PC-3 (cell line): ENCODE data around the gene NAP1L4. TPM values are rescaled to one million over a fixed set of nuclear protein-coding genes. Genes with fewer than 3 reads are reported as not detected.

Experiments
- ATAC-seq: fragments of 200-7000 bp; cut with Tn5 transposase; 2 replicates; pipeline ENCODE4 v1.9.1; 2020; ENCODE audit warnings: mild to moderate bottlenecking, moderate library complexity
- BruUV-seq: library from RNA; stranded (reverse); fragments of 400-500 nt; replicated peaks from 2 replicates; lab custom pipeline; 2021; lab: Mats Ljungman, UMichigan
- CTCF ChIA-PET: fragments of 300-600 bp; sonication (Branson Sonifier 250); formaldehyde crosslinking; loops from one replicate; lab custom pipeline; 2022; ENCODE audit warnings: antibody characterized with exemption; lab: Charles Lee
- POLR2A ChIA-PET: fragments of 300-600 bp; sonication (Branson Sonifier 250); formaldehyde crosslinking; loops from one replicate; lab custom pipeline; 2022; ENCODE audit warnings: antibody characterized with exemption; ENCODE audit not compliant: unreplicated experiment; lab: Charles Lee
- DNase-seq: peaks from one replicate; pipeline ENCODE4 v3.0.0-alpha.2; 2015
- H2AFZ ChIP-seq: fragments of 300-600 bp; sonication (generic); 2 replicates; pipeline ENCODE4 v1.6.0; 2016; ENCODE audit warnings: antibody characterized with exemption, low read length
- H3F3A ChIP-seq: fragments of 300-600 bp; sonication (generic); one replicate; pipeline ENCODE4 v1.6.0; 2017; ENCODE audit warnings: antibody characterized with exemption, low read length, control low read depth, mild to moderate bottlenecking; ENCODE audit not compliant: unreplicated experiment
- H3K27ac ChIP-seq: fragments of 300-600 bp; sonication (generic); 2 replicates; pipeline ENCODE4 v1.5.1; 2016; ENCODE audit warnings: mild to moderate bottlenecking, low read length
- H3K27me3 ChIP-seq: fragments of 300-600 bp; sonication (generic); 2 replicates; pipeline ENCODE4 v1.6.1; 2016; ENCODE audit warnings: low read length, mixed read lengths
- H3K36me3 ChIP-seq: fragments of 300-600 bp; sonication (generic); 2 replicates; pipeline ENCODE4 v1.6.1; 2016; ENCODE audit warnings: low read depth, mixed run types, low read length, mixed read lengths
- H3K4me1 ChIP-seq: fragments of 300-600 bp; sonication (generic); 2 replicates; pipeline ENCODE4 v1.5.1; 2016; ENCODE audit warnings: low read length; ENCODE audit not compliant: insufficient read depth
- H3K4me2 ChIP-seq: fragments of 300-600 bp; sonication (generic); 2 replicates; pipeline ENCODE4 v1.6.0; 2016; ENCODE audit warnings: low read length
- H3K4me3 ChIP-seq: fragments of 300-600 bp; sonication (generic); 2 replicates; pipeline ENCODE4 v1.5.1; 2016; ENCODE audit warnings: mild to moderate bottlenecking, low read length, mixed read lengths
- H3K79me2 ChIP-seq: fragments of 300-600 bp; sonication (generic); 2 replicates; pipeline ENCODE4 v1.6.1; 2017; ENCODE audit warnings: low read length, mixed read lengths
- H3K9ac ChIP-seq: fragments of 300-600 bp; sonication (generic); 2 replicates; pipeline ENCODE4 v1.6.0; 2016; ENCODE audit warnings: mild to moderate bottlenecking, low read length
- H3K9me2 ChIP-seq: fragments of 300-600 bp; sonication (generic); replicated peaks from 2 replicates; pipeline ENCODE4 v1.6.1; 2016; ENCODE audit warnings: mixed run types, low read length, mixed read lengths
- H3K9me3 ChIP-seq: fragments of 300-600 bp; sonication (generic); 2 replicates; pipeline ENCODE4 v1.6.1; 2016; ENCODE audit warnings: low read length, mixed read lengths
- H4K20me1 ChIP-seq: fragments of 300-600 bp; sonication (generic); 2 replicates; pipeline ENCODE4 v1.6.1; 2016; ENCODE audit warnings: low read length, mixed read lengths
- EZH2 ChIP-seq: fragments of 300-600 bp; sonication (generic); IDR thresholded peaks from one replicate; pipeline ENCODE4 v1.6.1; 2017; ENCODE audit warnings: antibody characterized with exemption, mild to moderate bottlenecking, low read length; ENCODE audit not compliant: unreplicated experiment
- EZH2phosphoT487 ChIP-seq: fragments of 300-600 bp; sonication (generic); IDR thresholded peaks from 2 replicates; pipeline ENCODE4 v1.6.1; 2018; ENCODE audit warnings: mild to moderate bottlenecking, antibody characterized with exemption, low read length, borderline replicate concordance
- intact Hi-C: fragments of 100-400 bp; cut with micrococcal nuclease; formaldehyde crosslinking; loops from 2 replicates; pipeline ENCODE4 v1.9.0; 2023
- total RNA-seq: library from RNA; depleted of rRNA; stranded (reverse); fragments of >200 nt; gene quantifications from 2 replicates; pipeline ENCODE4 v1.2.3, GENCODE V29; 2014
- TF ChIP-seq, protein P1 (sequence below): fragments of 300-600 bp; sonication (generic); conservative IDR thresholded peaks from 2 replicates; pipeline ENCODE4 v1.5.1; 2017; ENCODE audit warnings: antibody characterized with exemption, low read depth, mild to moderate bottlenecking, low read length

The NAP1L4 gene
- total RNA-seq, 1 experiment from 2014 or later = 115 TPM

DNA sequence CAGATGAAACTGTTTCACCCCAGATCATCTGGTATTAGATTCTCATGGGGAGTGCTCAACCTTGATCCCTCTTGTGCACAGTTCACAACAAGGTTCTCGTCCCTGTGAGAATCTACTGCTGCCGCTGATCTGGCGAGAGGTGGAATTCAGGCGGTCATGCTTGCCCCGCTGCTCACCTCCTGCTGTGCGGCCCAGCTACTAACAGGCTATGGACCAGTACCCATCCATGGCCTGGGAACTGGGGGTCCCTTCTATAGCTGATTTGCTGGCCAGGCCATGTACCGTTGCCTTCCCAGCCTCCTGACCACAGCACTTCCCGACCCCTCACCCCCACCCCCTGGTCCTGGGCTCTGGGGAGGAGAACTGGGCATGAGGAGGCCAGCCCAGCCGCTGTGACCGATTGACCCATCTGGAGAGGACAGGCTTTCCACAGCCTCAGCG, 65.5 kb downstream of the NAP1L4 start:
- CTCF ChIA-PET = no interaction called here
- H3K9ac ChIP-seq = no peak overlapping the region
- ATAC-seq (no peak), DNase-seq (no peak)
- H3F3A ChIP-seq = no peaks in the 10 kb centered on the region
- intact Hi-C loops = no loop called here
- POLR2A ChIA-PET = interaction anchor here (0.6 kb wide), 1 partner anchor 198 kb away, joined by 3 read pairs; no protein-coding TSS in a partner anchor
- H3K4me1 ChIP-seq = peaks cover 38% of the 10 kb centered on the region
- peaks cover 42% of the 10 kb centered on the region for H3K79me2 ChIP-seq
- H2AFZ ChIP-seq = no peak overlapping the region
- TF ChIP-seq, protein P1, sequence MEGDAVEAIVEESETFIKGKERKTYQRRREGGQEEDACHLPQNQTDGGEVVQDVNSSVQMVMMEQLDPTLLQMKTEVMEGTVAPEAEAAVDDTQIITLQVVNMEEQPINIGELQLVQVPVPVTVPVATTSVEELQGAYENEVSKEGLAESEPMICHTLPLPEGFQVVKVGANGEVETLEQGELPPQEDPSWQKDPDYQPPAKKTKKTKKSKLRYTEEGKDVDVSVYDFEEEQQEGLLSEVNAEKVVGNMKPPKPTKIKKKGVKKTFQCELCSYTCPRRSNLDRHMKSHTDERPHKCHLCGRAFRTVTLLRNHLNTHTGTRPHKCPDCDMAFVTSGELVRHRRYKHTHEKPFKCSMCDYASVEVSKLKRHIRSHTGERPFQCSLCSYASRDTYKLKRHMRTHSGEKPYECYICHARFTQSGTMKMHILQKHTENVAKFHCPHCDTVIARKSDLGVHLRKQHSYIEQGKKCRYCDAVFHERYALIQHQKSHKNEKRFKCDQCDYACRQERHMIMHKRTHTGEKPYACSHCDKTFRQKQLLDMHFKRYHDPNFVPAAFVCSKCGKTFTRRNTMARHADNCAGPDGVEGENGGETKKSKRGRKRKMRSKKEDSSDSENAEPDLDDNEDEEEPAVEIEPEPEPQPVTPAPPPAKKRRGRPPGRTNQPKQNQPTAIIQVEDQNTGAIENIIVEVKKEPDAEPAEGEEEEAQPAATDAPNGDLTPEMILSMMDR = no peak
- TF ChIP-seq EZH2 (no peak), EZH2phosphoT487 (no peak)
- H3K36me3 ChIP-seq = peaks cover 12% of the 10 kb centered on the region; the same call in 1 of the 2 replicates
- H3K27me3 ChIP-seq = no peaks in the 10 kb centered on the region
- H3K4me2 ChIP-seq = peak overlapping the region; percentile 84
- no TSS peak for BruUV-seq
- H3K9me3 ChIP-seq = no peaks in the 10 kb centered on the region
- peak overlapping the region; percentile 74 for H3K4me3 ChIP-seq
- no peak overlapping the region for H3K27ac ChIP-seq
- peaks cover 25% of the 10 kb centered on the region for H4K20me1 ChIP-seq
- H3K9me2 ChIP-seq = no peaks in the 10 kb centered on the region

DNA sequence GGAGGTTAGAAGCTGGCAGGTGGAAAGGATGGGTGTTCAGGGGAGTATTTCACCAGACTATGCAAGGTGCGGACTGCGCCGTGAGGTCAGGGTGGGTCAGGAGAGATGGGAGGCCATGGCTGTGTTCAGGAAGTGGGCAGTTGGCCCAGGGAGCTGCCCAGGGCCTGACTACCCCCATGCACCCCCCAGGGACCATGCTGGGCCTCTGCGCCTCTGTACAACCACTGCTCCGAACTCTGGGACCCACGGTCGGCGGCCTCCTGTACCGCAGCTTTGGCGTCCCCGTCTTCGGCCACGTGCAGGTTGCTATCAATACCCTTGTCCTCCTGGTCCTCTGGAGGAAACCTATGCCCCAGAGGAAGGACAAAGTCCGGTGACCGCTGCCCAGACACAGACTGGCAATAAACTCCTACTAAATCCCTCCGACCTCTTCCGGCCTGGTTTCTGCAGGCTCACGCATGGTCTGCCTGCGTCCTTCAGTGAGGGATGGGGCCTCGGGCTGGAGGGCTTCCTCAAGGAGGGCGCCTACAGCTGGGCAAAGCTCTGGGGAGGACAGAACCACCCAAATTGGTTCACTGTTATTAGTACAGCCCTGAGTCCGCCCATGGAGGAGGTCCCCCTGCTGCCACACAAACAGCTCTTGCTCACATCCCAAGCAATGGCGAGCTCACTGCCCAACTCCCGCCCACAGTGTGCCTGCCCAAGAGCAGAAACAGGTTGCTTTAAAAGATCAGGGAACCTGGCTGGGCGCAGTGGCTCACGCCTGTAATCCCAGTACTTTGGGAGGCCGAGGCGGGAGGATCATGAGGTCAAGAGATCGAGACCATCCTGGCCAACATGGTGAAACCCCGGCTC, 67.1 kb downstream of the NAP1L4 start:
- Histone ChIP-seq H3K36me3 (peaks cover 12% of the 10 kb centered on the region; the same call in 1 of the 2 replicates), H4K20me1 (peaks cover 25% of the 10 kb centered on the region), H3K9ac (peak overlapping the region; percentile 45; the same call in 1 of the 2 replicates), H2AFZ (no peak overlapping the region), H3K9me2 (no peaks in the 10 kb centered on the region), H3K4me1 (peaks cover 33% of the 10 kb centered on the region), H3K9me3 (no peaks in the 10 kb centered on the region), H3K4me3 (no peak overlapping the region), H3K4me2 (peak overlapping the region; percentile 75), H3F3A (no peaks in the 10 kb centered on the region), H3K27ac (peak overlapping the region; percentile 70), H3K79me2 (peaks cover 42% of the 10 kb centered on the region), H3K27me3 (no peaks in the 10 kb centered on the region)
- CTCF ChIA-PET = no interaction called here
- ATAC-seq (no peak), DNase-seq (no peak)
- intact Hi-C loops = no loop called here
- TF ChIP-seq EZH2 (no peak), EZH2phosphoT487 (no peak)
- TF ChIP-seq, protein P1 = no peak
- BruUV-seq = no TSS peak
- POLR2A ChIA-PET = no interaction called here
